ENCODE measurements around the gene CACNG4.

The CACNG4 gene

GRCh38 chr17:66975614-66976378 is 11.3 kb downstream of the CACNG4 start:
- no peak overlapping the region for H3K4me3 ChIP-seq (ENCODE audit: low read length)
- H3K9ac ChIP-seq (ENCODE audit: low read length): no peak overlapping the region
- H3K36me3 ChIP-seq (ENCODE audit: control insufficient read depth, insufficient read depth, low read length): no peaks in the 10 kb centered on the region
- no peak overlapping the region for H3K18ac ChIP-seq (ENCODE audit: low read length)
- no peak overlapping the region for H2BK120ac ChIP-seq (ENCODE audit: low read depth, low read length)
- H3K4me1 ChIP-seq (ENCODE audit: control insufficient read depth, low read depth, low read length): no peaks in the 10 kb centered on the region
- no peak overlapping the region for H3K56ac ChIP-seq (ENCODE audit: low read length)
- no peak overlapping the region for H3K4ac ChIP-seq (ENCODE audit: low read depth, low read length)
- H3K79me1 ChIP-seq (ENCODE audit: low read length): no peaks in the 10 kb centered on the region
- H3K27me3 ChIP-seq (ENCODE audit: insufficient read depth, low read length, poor library complexity): no peaks in the 10 kb centered on the region
- no peak overlapping the region for H2BK5ac ChIP-seq (ENCODE audit: low read length)
- no peak overlapping the region for H4K5ac ChIP-seq (ENCODE audit: low read length)
- H3K4me2 ChIP-seq (ENCODE audit: low read length): no peak overlapping the region
- no peaks in the 10 kb centered on the region for H3K79me2 ChIP-seq (ENCODE audit: control insufficient read depth, insufficient read depth, low read length)
- no CpG with 5 or more reads among the region's 14 CpGs for WGBS (ENCODE audit: extremely low coverage, insufficient coverage, low lambda C conversion rate)
- H2AK5ac ChIP-seq (ENCODE audit: low read length): no peak overlapping the region
- peak; percentile 73 for DNase-seq
- H4K8ac ChIP-seq (ENCODE audit: low read depth, low read length): no peak overlapping the region
- no peak overlapping the region for H3K23ac ChIP-seq (ENCODE audit: low read length)
- H2BK15ac ChIP-seq (replicated peaks; ENCODE audit: low read depth): no peak overlapping the region
- H3K27ac ChIP-seq (ENCODE audit: low read depth, low read length): no peak overlapping the region

DNA sequence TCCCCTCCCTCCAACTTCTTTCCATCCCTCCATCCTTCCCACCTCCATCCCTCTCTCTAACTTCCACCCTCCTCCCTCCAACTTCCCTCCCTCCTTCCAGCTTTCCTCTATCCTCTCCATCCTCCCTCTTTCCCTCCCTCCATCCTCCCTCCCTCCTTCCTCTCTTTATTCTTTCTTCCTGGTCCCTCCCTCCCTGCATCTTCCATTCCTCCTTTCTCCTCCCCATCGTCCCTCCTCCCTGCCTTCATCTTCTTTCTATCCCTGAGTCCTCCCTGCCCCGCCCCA is 11.8 kb downstream of the CACNG4 start:
- H3K56ac ChIP-seq (ENCODE audit: low read length): no peak overlapping the region
- no peaks in the 10 kb centered on the region for H3K4me1 ChIP-seq (ENCODE audit: control insufficient read depth, low read depth, low read length)
- H3K27ac ChIP-seq (ENCODE audit: low read depth, low read length): no peak overlapping the region
- H2BK15ac ChIP-seq (replicated peaks; ENCODE audit: low read depth): no peak overlapping the region
- H3K4me2 ChIP-seq (ENCODE audit: low read length): no peak overlapping the region
- H3K79me1 ChIP-seq (ENCODE audit: low read length): no peaks in the 10 kb centered on the region
- WGBS (ENCODE audit: extremely low coverage, insufficient coverage, low lambda C conversion rate): no CpG with 5 or more reads among the region's 2 CpGs
- H3K18ac ChIP-seq (ENCODE audit: low read length): no peak overlapping the region
- no peaks in the 10 kb centered on the region for H3K79me2 ChIP-seq (ENCODE audit: control insufficient read depth, insufficient read depth, low read length)
- H2BK5ac ChIP-seq (ENCODE audit: low read length): no peak overlapping the region
- H3K36me3 ChIP-seq (ENCODE audit: control insufficient read depth, insufficient read depth, low read length): no peaks in the 10 kb centered on the region
- no peak overlapping the region for H4K5ac ChIP-seq (ENCODE audit: low read length)
- H3K23ac ChIP-seq (ENCODE audit: low read length): no peak overlapping the region
- H3K27me3 ChIP-seq (ENCODE audit: insufficient read depth, low read length, poor library complexity): no peaks in the 10 kb centered on the region
- H3K9ac ChIP-seq (ENCODE audit: low read length): no peak overlapping the region
- no peak for DNase-seq
- no peak overlapping the region for H3K4ac ChIP-seq (ENCODE audit: low read depth, low read length)
- H2BK120ac ChIP-seq (ENCODE audit: low read depth, low read length): no peak overlapping the region
- H3K4me3 ChIP-seq (ENCODE audit: low read length): no peak overlapping the region
- no peak overlapping the region for H4K8ac ChIP-seq (ENCODE audit: low read depth, low read length)
- no peak overlapping the region for H2AK5ac ChIP-seq (ENCODE audit: low read length)

- WGBS (ENCODE audit: extremely low coverage, insufficient coverage, low lambda C conversion rate): no CpG with 5 or more reads among the region's 11 CpGs
- H3K27ac ChIP-seq (ENCODE audit: low read depth, low read length): no peak overlapping the region
Observed at GRCh38 chr17:66976781-66977201, 12.3 kb downstream of the CACNG4 start.

DNA sequence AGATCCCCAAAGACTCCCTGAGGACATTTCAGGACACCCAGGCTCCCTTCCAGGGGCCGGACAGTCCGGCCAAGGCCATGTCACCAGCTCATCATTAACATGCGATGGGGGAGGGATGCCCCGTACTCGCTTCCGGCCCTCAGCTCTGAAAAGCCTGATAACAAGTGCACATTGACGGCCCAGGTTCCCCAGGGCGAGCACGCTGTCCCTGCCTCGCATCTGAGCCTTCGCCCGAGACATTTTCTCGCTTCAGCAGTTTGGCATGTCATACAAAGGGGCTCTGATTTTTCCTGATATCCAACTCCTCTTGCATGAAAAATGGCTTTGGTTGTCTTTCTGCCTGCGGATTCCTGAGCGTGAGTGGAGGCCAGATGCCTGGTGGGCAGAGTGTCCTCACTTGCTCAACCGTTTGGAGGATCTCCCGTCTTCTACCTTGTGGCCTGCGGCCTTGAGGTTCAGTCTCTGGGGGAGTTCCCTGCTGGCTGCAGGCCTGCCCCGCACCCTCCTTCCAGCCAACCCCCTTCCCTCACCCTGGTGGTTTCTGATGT is 14.1 kb downstream of the CACNG4 start:
- H4K5ac ChIP-seq (ENCODE audit: low read length): no peak overlapping the region
- DNase-seq: no peak
- no peaks in the 10 kb centered on the region for H3K36me3 ChIP-seq (ENCODE audit: control insufficient read depth, insufficient read depth, low read length)
- H3K18ac ChIP-seq (ENCODE audit: low read length): no peak overlapping the region
- no peak overlapping the region for H3K9ac ChIP-seq (ENCODE audit: low read length)
- H3K79me1 ChIP-seq (ENCODE audit: low read length): no peaks in the 10 kb centered on the region
- no peak overlapping the region for H2BK5ac ChIP-seq (ENCODE audit: low read length)
- no peak overlapping the region for H3K4me2 ChIP-seq (ENCODE audit: low read length)
- no peak overlapping the region for H2BK15ac ChIP-seq (replicated peaks; ENCODE audit: low read depth)
- no peaks in the 10 kb centered on the region for H3K27me3 ChIP-seq (ENCODE audit: insufficient read depth, low read length, poor library complexity)
- no peak overlapping the region for H2AK5ac ChIP-seq (ENCODE audit: low read length)
- no peak overlapping the region for H3K56ac ChIP-seq (ENCODE audit: low read length)
- H4K8ac ChIP-seq (ENCODE audit: low read depth, low read length): no peak overlapping the region
- H2BK120ac ChIP-seq (ENCODE audit: low read depth, low read length): no peak overlapping the region
- H3K4ac ChIP-seq (ENCODE audit: low read depth, low read length): no peak overlapping the region
- no peak overlapping the region for H3K27ac ChIP-seq (ENCODE audit: low read depth, low read length)
- no peaks in the 10 kb centered on the region for H3K79me2 ChIP-seq (ENCODE audit: control insufficient read depth, insufficient read depth, low read length)
- no peak overlapping the region for H3K4me3 ChIP-seq (ENCODE audit: low read length)
- no peak overlapping the region for H3K23ac ChIP-seq (ENCODE audit: low read length)
- no CpG with 5 or more reads among the region's 19 CpGs for WGBS (ENCODE audit: extremely low coverage, insufficient coverage, low lambda C conversion rate)
- no peaks in the 10 kb centered on the region for H3K4me1 ChIP-seq (ENCODE audit: control insufficient read depth, low read depth, low read length)

More at GRCh38 chr17:66976781-66977201, 12.3 kb downstream of the CACNG4 start:
- no peak overlapping the region for H2BK5ac ChIP-seq (ENCODE audit: low read length)
- H3K4me1 ChIP-seq (ENCODE audit: control insufficient read depth, low read depth, low read length): no peaks in the 10 kb centered on the region
- no peak overlapping the region for H4K8ac ChIP-seq (ENCODE audit: low read depth, low read length)
- no peak overlapping the region for H3K23ac ChIP-seq (ENCODE audit: low read length)
- H3K79me2 ChIP-seq (ENCODE audit: control insufficient read depth, insufficient read depth, low read length): no peaks in the 10 kb centered on the region
- no peak overlapping the region for H3K9ac ChIP-seq (ENCODE audit: low read length)
- no peak overlapping the region for H3K56ac ChIP-seq (ENCODE audit: low read length)
- no peak overlapping the region for H3K4me3 ChIP-seq (ENCODE audit: low read length)
- H3K79me1 ChIP-seq (ENCODE audit: low read length): no peaks in the 10 kb centered on the region
- DNase-seq: no peak
- H3K18ac ChIP-seq (ENCODE audit: low read length): no peak overlapping the region
- H3K4me2 ChIP-seq (ENCODE audit: low read length): no peak overlapping the region
- no peak overlapping the region for H2BK120ac ChIP-seq (ENCODE audit: low read depth, low read length)
- no peak overlapping the region for H3K4ac ChIP-seq (ENCODE audit: low read depth, low read length)
- H4K5ac ChIP-seq (ENCODE audit: low read length): no peak overlapping the region
- H2BK15ac ChIP-seq (replicated peaks; ENCODE audit: low read depth): no peak overlapping the region
- H2AK5ac ChIP-seq (ENCODE audit: low read length): no peak overlapping the region
- no peaks in the 10 kb centered on the region for H3K36me3 ChIP-seq (ENCODE audit: control insufficient read depth, insufficient read depth, low read length)
- no peaks in the 10 kb centered on the region for H3K27me3 ChIP-seq (ENCODE audit: insufficient read depth, low read length, poor library complexity)

- H3K4me1 ChIP-seq (ENCODE audit: control insufficient read depth, low read depth, low read length): no peaks in the 10 kb centered on the region
- no peaks in the 10 kb centered on the region for H3K79me1 ChIP-seq (ENCODE audit: low read length)
- H3K79me2 ChIP-seq (ENCODE audit: control insufficient read depth, insufficient read depth, low read length): no peaks in the 10 kb centered on the region
- no peak overlapping the region for H2BK15ac ChIP-seq (replicated peaks; ENCODE audit: low read depth)
- H3K27ac ChIP-seq (ENCODE audit: low read depth, low read length): no peak overlapping the region
- no peak for DNase-seq
- H3K56ac ChIP-seq (ENCODE audit: low read length): no peak overlapping the region
- no peak overlapping the region for H3K4me2 ChIP-seq (ENCODE audit: low read length)
- no peak overlapping the region for H3K23ac ChIP-seq (ENCODE audit: low read length)
- H2BK120ac ChIP-seq (ENCODE audit: low read depth, low read length): no peak overlapping the region
- no peak overlapping the region for H3K9ac ChIP-seq (ENCODE audit: low read length)
- no peak overlapping the region for H2AK5ac ChIP-seq (ENCODE audit: low read length)
- no peak overlapping the region for H2BK5ac ChIP-seq (ENCODE audit: low read length)
- WGBS (ENCODE audit: extremely low coverage, insufficient coverage, low lambda C conversion rate): no CpG with 5 or more reads among the region's 7 CpGs
- H3K18ac ChIP-seq (ENCODE audit: low read length): no peak overlapping the region
- H3K36me3 ChIP-seq (ENCODE audit: control insufficient read depth, insufficient read depth, low read length): no peaks in the 10 kb centered on the region
- H4K8ac ChIP-seq (ENCODE audit: low read depth, low read length): no peak overlapping the region
- no peaks in the 10 kb centered on the region for H3K27me3 ChIP-seq (ENCODE audit: insufficient read depth, low read length, poor library complexity)
- no peak overlapping the region for H3K4ac ChIP-seq (ENCODE audit: low read depth, low read length)
- no peak overlapping the region for H4K5ac ChIP-seq (ENCODE audit: low read length)
- H3K4me3 ChIP-seq (ENCODE audit: low read length): no peak overlapping the region
Observed at GRCh38 chr17:66980896-66981295, 16.4 kb downstream of the CACNG4 start.

Measured in mesendoderm (in vitro differentiated cells).